K562 (cell line): ENCODE results near the gene DUSP19. TPM values are rescaled to one million over a fixed set of nuclear protein-coding genes. Genes with fewer than 3 reads are reported as not detected.
A peak's percentile ranks its signal among the peaks of the same experiment; 100 is the strongest.

Source experiments
- ETV6 ChIP-seq, 3 experiments: fragments of 150-350 bp in 1 of 3; sonication (generic) in 1 of 3; formaldehyde crosslinking in 1 of 3; IDR thresholded peaks; 2 replicates each; pipeline versions ENCODE4 v1.6.1 to v1.8.0; 2014 to 2022; ENCODE audit warnings: borderline replicate concordance in 2 of 3, low read depth in 2 of 3, antibody characterized with exemption in 1 of 3, low read length in 1 of 3, mild to moderate bottlenecking in 1 of 3, missing genetic modification reagents in 1 of 3
- L3MBTL2 ChIP-seq: fragments of 450-650 bp; IDR thresholded peaks from 2 replicates; pipeline ENCODE4 v1.6.1; 2016; ENCODE audit warnings: mild to moderate bottlenecking, moderate library complexity
- NFATC3 ChIP-seq: fragments of 450-650 bp; IDR thresholded peaks from 2 replicates; pipeline ENCODE4 v1.6.1; 2017; ENCODE audit warnings: mild to moderate bottlenecking
- NFE2L1 ChIP-seq: fragments of 450-650 bp; IDR thresholded peaks from 2 replicates; pipeline ENCODE4 v1.6.1; 2016; ENCODE audit warnings: missing genetic modification characterization, low read depth, mild to moderate bottlenecking, missing compliant biosample characterization, moderate library complexity, borderline replicate concordance
- NR2C2 ChIP-seq, 2 experiments: fragments of 200-800 bp in 1 of 2; sonication (Bioruptor generic) in 1 of 2; sonication (generic) in 1 of 2; formaldehyde crosslinking in 1 of 2; IDR thresholded peaks; 2 replicates each; pipeline versions ENCODE4 v1.6.1 to v1.8.0; 2016 to 2022; ENCODE audit warnings: mild to moderate bottlenecking in 1 of 2, missing compliant biosample characterization in 1 of 2, missing genetic modification characterization in 1 of 2, missing genetic modification reagents in 1 of 2
- SMARCC2 ChIP-seq: fragments of 450-650 bp; IDR thresholded peaks from 2 replicates; pipeline ENCODE4 v1.6.1; 2017; ENCODE audit warnings: antibody characterized with exemption, moderate library complexity, mild to moderate bottlenecking, low read depth
- TCFL5 ChIP-seq: fragments of 250-450 bp; sonication (Bioruptor Pico); conservative IDR thresholded peaks from 2 replicates; pipeline ENCODE4 v1.6.1; 2021; ENCODE audit warnings: mild to moderate bottlenecking, moderate library complexity, matching md5 sums
- XRCC4 ChIP-seq: IDR thresholded peaks from one replicate; pipeline ENCODE4 v1.6.1; 2011; ENCODE audit not compliant: insufficient read depth, insufficient read length; ENCODE audit errors: extremely low read depth
- ZNF23 ChIP-seq: fragments of 250-450 bp; sonication (Bioruptor Pico); IDR thresholded peaks from 2 replicates; pipeline ENCODE4 v1.4.0; 2020; ENCODE audit warnings: mild to moderate bottlenecking
- ZNF589 ChIP-seq: fragments of 200-800 bp; sonication (Bioruptor generic); IDR thresholded peaks from 2 replicates; pipeline ENCODE4 v1.6.1; 2016; ENCODE audit warnings: low read depth, missing genetic modification characterization, missing compliant biosample characterization
- ZNF785 ChIP-seq: fragments of 250-450 bp; sonication (Bioruptor Pico); IDR thresholded peaks from 2 replicates; pipeline ENCODE4 v1.4.0; 2020; ENCODE audit warnings: mild to moderate bottlenecking
- polyA plus RNA-seq, 8 experiments: library from polyadenylated mRNA; depleted of rRNA in 4 of 8; stranded (reverse) in 5 of 8; unstranded in 3 of 8; fragments of >200 nt; fragmentation: Nextera tagmentation in 2 of 8; fragmentation: Illumina TruSeq in 1 of 8; extraction: Ambion mirVana in 2 of 8; extraction: Trizol in 1 of 8; gene quantifications; 2 replicates each; pipeline versions ENCODE4 v1.2.1 to v1.2.3, GENCODE V29; 2011 to 2014; ENCODE audit warnings: inconsistent platforms in 1 of 8, missing spikeins in 1 of 8
- total RNA-seq, 7 experiments: library from RNA; depleted of rRNA in 6 of 7; stranded (reverse); fragments of >200 nt in 6 of 7; fragmentation: Illumina TruSeq in 2 of 7; extraction: Trizol in 2 of 7; gene quantifications; 2 replicates each; pipeline versions ENCODE4 v1.2.1 to v1.2.3, GENCODE V29; 2011 to 2021; ENCODE audit warnings: low replicate concordance in 1 of 7
- TF ChIP-seq, protein P1 (sequence below): sonication (generic); formaldehyde crosslinking; IDR thresholded peaks from 2 replicates; pipeline ENCODE4 v1.8.1; 2022; ENCODE audit warnings: missing genetic modification reagents
- TF ChIP-seq, protein P2 (sequence below): fragments of 450-650 bp; formaldehyde crosslinking; IDR thresholded peaks from 2 replicates; pipeline ENCODE4 v1.4.0; 2020; ENCODE audit warnings: mild to moderate bottlenecking, moderate library complexity
- TF ChIP-seq, protein P3 (sequence below): fragments of 250-450 bp; sonication (Bioruptor Pico); IDR thresholded peaks from 2 replicates; pipeline ENCODE4 v1.8.0; 2022; ENCODE audit warnings: moderate library complexity, mild to moderate bottlenecking, inconsistent platforms
- TF ChIP-seq, protein P4 (sequence below): fragments of 150-350 bp; conservative IDR thresholded peaks from 2 replicates; pipeline ENCODE4 v1.6.1; 2014; ENCODE audit warnings: low read length
- TF ChIP-seq, protein P5 (sequence below): sonication (generic); formaldehyde crosslinking; IDR thresholded peaks from 2 replicates; pipeline ENCODE4 v1.8.1; 2023; ENCODE audit warnings: mild to moderate bottlenecking, missing genetic modification reagents

The DUSP19 gene
- total and polyA plus RNA-seq, 9 of the 15 experiments (the other 6 are each of a cell fraction or from before 2014, with no cell fraction given) = 1.6 to 6.3 (median 3.1) TPM

DNA sequence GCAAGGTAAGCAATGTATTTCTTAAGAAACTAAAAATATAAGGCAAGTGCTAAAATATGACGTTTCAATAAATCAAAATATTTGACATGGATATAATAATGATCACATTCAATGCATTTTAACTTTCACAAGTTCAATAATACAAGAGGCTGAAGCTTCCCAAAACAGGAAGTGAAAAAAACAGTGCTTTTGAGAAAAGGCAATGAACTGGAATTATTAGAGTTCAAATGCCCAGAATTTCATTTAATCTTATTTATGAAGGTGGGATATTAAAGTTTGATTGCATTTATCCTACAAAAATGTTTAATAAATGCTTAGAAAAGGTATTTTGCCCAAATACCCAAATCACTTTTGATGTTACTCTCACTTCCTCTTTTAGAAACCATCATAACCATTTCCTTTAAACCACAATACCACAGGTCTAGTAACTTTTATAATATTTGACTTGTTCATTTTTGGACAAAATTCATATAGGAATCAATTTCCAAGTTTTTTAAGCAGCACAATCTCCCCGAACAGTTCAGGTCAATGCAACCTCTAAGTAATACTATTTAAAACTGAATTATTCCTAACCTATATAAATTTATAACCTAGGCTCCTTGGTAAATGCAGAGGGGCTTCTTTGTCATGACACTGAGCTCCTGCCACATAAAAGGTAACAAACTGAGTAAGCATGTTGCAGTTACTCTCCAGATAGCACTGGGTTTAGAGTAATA, 42.4 kb upstream of the DUSP19 start (continued):
- TF ChIP-seq, protein P1, sequence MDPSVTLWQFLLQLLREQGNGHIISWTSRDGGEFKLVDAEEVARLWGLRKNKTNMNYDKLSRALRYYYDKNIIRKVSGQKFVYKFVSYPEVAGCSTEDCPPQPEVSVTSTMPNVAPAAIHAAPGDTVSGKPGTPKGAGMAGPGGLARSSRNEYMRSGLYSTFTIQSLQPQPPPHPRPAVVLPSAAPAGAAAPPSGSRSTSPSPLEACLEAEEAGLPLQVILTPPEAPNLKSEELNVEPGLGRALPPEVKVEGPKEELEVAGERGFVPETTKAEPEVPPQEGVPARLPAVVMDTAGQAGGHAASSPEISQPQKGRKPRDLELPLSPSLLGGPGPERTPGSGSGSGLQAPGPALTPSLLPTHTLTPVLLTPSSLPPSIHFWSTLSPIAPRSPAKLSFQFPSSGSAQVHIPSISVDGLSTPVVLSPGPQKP (CRISPR knock-in tag) = no peak
- TF ChIP-seq ZNF785 (CRISPR knock-in tag) (no peak), NFE2L1 (no peak), ZNF23 (CRISPR knock-in tag) (no peak), TCFL5 (no peak), XRCC4 (no peak), NR2C2 (CRISPR knock-in tag; IDR thresholded peaks at IDR 0.05) (no peak), NR2C2 (tag; IDR thresholded peaks at IDR 0.05) (peak; percentile 56), ZNF589 (peak; percentile 95), ETV6 (IDR thresholded peaks at IDR 0.05; ENCODE audit: borderline replicate concordance in 1 of 2, low read depth in 2 of 2, low read length in 1 of 2) (peak in 1 of 2 experiments; percentile 66; a peak in 1 of 4 replicates), ETV6 (CRISPR knock-in tag; IDR thresholded peaks at IDR 0.05; ENCODE audit: borderline replicate concordance) (no peak), NFATC3 (no peak), SMARCC2 (peak; percentile 68), L3MBTL2 (no peak)
- TF ChIP-seq, protein P2, sequence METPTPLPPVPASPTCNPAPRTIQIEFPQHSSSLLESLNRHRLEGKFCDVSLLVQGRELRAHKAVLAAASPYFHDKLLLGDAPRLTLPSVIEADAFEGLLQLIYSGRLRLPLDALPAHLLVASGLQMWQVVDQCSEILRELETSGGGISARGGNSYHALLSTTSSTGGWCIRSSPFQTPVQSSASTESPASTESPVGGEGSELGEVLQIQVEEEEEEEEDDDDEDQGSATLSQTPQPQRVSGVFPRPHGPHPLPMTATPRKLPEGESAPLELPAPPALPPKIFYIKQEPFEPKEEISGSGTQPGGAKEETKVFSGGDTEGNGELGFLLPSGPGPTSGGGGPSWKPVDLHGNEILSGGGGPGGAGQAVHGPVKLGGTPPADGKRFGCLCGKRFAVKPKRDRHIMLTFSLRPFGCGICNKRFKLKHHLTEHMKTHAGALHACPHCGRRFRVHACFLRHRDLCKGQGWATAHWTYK (CRISPR knock-in tag) = peak; percentile 28; the same call in 1 of the 2 replicates
- TF ChIP-seq, protein P3, sequence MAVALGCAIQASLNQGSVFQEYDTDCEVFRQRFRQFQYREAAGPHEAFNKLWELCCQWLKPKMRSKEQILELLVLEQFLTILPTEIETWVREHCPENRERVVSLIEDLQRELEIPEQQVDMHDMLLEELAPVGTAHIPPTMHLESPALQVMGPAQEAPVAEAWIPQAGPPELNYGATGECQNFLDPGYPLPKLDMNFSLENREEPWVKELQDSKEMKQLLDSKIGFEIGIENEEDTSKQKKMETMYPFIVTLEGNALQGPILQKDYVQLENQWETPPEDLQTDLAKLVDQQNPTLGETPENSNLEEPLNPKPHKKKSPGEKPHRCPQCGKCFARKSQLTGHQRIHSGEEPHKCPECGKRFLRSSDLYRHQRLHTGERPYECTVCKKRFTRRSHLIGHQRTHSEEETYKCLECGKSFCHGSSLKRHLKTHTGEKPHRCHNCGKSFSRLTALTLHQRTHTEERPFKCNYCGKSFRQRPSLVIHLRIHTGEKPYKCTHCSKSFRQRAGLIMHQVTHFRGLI (CRISPR knock-in tag) = peak; percentile 68; the same call in 1 of the 2 replicates
- TF ChIP-seq, protein P4, sequence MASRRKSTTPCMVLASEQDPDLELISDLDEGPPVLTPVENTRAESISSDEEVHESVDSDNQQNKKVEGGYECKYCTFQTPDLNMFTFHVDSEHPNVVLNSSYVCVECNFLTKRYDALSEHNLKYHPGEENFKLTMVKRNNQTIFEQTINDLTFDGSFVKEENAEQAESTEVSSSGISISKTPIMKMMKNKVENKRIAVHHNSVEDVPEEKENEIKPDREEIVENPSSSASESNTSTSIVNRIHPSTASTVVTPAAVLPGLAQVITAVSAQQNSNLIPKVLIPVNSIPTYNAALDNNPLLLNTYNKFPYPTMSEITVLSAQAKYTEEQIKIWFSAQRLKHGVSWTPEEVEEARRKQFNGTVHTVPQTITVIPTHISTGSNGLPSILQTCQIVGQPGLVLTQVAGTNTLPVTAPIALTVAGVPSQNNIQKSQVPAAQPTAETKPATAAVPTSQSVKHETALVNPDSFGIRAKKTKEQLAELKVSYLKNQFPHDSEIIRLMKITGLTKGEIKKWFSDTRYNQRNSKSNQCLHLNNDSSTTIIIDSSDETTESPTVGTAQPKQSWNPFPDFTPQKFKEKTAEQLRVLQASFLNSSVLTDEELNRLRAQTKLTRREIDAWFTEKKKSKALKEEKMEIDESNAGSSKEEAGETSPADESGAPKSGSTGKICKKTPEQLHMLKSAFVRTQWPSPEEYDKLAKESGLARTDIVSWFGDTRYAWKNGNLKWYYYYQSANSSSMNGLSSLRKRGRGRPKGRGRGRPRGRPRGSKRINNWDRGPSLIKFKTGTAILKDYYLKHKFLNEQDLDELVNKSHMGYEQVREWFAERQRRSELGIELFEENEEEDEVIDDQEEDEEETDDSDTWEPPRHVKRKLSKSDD = no peak
- TF ChIP-seq, protein P5, sequence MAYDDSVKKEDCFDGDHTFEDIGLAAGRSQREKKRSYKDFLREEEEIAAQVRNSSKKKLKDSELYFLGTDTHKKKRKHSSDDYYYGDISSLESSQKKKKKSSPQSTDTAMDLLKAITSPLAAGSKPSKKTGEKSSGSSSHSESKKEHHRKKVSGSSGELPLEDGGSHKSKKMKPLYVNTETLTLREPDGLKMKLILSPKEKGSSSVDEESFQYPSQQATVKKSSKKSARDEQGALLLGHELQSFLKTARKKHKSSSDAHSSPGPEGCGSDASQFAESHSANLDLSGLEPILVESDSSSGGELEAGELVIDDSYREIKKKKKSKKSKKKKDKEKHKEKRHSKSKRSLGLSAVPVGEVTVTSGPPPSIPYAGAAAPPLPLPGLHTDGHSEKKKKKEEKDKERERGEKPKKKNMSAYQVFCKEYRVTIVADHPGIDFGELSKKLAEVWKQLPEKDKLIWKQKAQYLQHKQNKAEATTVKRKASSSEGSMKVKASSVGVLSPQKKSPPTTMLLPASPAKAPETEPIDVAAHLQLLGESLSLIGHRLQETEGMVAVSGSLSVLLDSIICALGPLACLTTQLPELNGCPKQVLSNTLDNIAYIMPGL (CRISPR knock-in tag) = no peak
